HG02571 (cell line): ENCODE measurements around the gene ABCA13.

ENCODE experiments used
- ATAC-seq: cut with Tn5 transposase; IDR thresholded peaks from one replicate; pipeline ENCODE4 v1.9.1; 2021; ENCODE audit warnings: mild to moderate bottlenecking, moderate library complexity; ENCODE audit not compliant: unreplicated experiment

The ABCA13 gene

DNA sequence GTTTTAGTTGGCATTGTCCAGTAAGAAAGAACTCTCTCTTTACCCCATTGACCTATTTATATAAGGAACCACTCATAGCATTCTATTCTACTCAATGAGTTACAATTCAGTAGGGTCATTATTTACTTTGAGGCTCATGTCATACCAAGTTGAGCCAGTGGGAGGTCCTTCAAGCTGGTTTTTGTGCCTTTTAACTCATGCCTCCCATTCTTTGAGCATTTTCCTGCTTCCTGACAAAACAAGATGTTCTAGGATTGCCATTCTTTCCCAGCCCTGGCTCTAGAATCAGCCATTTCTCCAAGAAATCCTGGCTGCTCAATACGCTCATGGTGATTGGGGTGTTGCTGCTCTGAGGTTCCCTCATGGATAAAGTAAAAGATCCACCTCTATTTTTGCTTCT is 250.1 kb downstream of the ABCA13 start:
- ATAC-seq: no peak

DNA sequence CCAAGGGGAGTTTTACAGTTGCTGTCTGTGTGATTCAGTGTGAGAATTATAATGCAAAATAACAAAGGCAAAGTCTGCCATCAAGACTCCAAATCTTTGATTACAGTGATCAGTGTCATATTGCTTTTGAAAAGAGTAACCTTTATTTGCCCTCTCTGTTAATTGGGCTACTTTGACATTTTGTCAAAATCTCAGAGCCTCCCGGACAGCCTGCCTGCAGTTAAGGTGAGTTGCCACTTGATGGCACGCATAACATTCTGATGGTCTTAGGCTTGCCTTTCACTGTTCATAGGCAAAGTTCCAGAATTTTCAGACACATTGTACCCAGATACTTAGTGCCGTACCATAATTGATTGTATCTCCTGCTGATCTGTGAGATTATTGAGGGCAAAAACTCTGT is 253.5 kb downstream of the ABCA13 start:
- no peak for ATAC-seq

DNA sequence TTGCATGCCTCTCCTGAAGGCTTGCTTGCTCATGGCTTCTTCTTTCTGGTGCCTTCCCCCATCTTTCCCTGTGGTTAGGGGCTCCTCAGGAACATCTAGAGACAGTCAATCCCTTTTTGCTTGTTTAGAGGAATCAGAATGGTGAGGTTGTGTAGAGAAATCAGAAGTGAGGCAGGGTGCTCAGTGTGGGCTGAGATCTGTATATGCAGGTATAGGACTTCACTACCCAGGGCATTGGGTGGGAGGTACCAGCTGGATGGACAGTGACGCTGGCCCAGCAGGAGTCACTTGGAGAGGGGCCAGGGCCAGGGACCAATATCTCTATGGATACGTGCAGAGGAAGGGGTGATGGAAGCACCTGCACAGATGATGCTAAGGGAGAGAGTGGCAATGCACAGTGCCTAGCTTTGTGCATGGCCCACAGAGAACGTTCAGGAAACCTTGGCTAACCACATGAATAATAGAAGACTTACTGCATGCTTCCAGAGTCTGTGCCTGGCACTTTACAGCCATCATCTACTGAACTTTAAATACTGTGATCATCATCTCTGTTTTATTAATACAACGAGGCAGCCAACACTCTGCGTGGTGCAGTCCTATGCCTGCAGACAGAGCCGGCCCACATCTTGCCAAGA is 255.2 kb downstream of the ABCA13 start:
- ATAC-seq: no peak

DNA sequence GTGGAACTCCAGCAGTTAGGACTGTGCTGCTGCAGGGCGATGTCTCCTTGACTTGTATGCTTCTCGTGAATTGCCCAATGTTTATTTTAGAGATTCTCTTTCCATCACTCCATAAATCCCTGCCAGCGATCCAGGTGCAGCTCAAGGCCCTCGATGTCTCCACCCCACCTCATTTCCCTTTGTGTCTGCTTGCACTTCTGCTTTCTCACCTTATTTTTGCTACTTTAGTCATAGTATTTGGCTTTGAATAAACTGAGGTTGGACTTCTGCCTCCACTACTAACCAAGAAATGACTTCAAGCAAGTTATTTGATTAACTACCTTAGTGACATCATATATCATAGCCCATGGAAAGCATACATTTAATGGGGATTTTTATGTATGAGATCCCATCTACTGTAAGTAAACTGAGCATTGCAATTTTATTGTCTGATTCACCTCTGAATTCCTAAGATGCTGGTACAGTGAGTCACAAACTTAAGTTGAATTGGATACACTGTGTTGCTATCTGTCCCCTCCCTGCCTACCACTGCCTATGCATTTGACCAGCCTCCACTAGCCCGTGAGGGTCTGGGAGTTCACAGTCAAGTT is 255.8 kb downstream of the ABCA13 start:
- no peak for ATAC-seq

DNA sequence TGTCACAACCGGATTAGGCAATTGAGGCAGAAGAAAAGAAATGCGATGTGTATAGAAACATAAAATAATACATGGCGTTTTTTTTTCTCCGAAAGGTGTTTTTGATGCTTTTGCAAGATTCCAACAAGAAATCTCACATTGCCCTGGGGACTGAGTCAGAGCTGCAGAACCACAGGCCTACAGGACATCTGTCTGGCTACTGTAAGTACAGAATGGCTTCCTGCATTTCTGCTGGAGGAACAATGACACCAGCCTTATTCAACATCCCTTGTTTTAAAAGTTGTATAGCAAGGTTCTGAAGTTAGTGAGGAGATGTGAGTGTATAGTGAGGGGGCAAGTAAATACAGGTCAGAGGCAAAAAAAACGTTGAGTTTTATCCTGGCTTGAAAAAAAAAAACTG is 256.4 kb downstream of the ABCA13 start:
- no peak for ATAC-seq

DNA sequence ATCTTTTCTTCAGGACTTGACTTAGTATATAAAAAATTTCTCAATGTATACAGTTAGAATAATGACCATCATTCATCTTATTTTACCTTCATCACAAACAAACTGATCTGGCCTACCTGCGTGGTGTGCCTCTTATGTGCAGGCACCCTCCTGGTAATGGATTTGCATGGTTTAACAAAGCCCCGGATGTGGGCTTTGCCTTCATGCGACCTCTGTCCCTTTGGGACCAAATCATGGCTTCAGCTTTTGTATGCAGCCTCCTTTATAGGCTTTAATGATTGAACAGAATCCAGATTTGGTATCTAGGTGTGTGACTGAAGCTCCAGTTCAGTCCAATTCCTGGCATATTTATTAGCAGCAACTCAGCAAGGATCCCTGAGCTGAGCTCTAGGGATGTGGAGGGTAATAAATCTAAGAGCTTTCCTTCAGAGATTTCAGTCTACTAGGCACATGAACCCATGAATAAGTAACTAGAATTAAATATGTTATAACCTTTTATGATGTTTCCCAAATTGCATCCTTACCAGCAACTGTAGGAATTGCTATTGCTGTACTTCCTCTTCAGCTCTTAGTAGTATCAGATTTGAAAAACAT is 256.9 kb downstream of the ABCA13 start:
- ATAC-seq: no peak

DNA sequence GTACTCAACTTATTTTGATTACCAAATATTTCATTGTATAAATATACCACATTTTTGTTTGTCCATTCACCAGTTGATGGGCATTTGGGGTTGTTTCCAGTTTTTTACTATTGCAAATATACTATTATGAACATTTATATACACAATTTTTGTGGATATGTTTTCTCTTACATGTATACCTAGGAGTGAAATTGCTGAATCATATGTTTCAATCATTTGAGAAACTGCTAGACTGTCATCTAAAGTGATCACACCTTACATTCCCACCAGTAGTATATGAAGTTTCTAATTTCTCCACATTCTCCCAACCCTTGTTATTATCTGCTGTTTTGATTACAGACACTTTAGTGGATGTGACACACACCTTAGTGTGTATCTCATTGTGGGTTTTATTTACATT is 257.9 kb downstream of the ABCA13 start:
- no peak for ATAC-seq

DNA sequence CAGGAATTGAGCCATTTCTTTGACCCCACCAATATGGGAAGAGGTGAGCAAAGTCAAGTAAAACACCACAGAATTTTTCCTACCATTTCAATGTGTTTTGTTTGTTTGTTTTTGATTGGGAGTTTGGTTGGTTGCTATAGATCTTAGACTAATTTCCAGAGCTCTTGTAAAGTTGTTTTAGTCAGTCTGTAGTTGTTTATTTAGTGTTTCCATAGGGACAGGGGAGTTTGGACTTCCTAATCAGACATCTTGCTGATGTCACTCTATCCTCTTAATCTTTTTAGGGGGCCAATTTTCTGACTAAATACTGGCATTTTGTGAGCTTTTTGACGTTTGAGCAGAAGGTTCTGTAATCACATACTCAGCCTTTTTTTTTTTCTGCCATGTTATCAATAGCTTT is 266.9 kb downstream of the ABCA13 start:
- ATAC-seq: no peak

DNA sequence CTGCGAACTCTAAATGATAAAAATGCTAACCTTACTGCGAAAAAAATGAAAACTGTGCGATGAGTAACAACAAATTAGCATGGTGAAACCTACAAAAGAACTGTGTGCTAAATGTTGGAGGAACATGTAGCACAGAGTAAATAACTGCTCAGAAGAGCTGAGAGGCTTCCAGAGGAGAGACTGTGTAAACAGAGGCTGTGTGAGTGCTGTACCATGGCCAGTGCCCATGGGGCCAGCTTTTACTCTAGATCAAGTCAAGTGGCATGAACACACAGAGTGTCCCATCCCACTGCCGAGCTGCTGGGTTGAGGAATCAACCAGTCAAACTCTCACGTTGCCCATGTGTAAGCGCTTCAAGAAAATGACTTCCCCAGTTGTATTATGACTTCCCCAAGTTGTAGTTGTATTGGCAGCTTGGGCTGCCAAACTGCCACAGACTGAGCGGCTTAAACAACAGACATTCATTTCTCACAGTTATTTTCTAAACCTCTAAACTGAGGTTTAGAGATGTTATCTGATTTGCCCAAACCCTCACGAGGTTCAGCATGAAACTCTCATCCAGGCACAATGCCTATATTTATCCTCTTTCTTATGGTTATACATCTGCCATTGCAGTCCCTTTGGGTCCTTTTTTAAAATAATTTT is 270.7 kb downstream of the ABCA13 start:
- ATAC-seq: no peak

DNA sequence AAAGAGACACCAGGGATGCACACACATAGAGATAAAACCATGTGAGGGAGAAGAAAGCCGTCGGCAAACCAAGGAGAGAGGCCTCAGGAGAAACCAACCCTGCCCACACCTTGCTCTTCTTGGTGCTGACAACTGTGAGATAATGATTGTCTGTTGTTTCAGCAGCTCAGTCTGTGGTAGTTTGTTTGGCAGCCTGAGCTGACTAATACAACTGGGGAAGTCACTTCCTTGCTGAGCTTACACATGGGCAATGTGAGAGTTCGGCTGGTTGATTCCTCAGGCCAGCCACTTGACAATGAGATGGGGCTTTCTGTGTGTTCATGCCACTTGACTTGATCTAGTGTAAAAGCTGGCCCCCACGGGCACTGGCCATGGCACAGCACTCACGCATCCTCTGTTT is 271.8 kb downstream of the ABCA13 start:
- no peak for ATAC-seq

DNA sequence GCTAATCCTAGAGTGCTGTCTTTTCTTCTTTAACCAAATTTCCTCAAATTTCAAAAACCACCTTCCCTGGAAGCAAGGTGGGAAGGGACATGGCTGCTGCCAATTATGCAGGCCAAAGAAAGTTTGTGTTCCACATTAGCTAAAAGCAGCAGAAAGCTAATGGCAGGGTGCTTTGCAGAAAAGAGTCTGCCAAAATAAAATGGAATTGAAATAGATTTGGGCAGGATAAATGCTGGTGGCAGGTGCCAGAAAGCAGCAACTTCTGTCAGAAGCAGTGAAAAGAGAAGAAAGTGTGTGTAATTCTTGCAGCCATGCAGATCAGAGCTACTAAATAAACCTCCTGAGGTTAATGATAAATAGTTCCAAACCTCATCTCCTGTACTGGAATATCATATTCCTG is 275.5 kb downstream of the ABCA13 start:
- ATAC-seq: no peak

DNA sequence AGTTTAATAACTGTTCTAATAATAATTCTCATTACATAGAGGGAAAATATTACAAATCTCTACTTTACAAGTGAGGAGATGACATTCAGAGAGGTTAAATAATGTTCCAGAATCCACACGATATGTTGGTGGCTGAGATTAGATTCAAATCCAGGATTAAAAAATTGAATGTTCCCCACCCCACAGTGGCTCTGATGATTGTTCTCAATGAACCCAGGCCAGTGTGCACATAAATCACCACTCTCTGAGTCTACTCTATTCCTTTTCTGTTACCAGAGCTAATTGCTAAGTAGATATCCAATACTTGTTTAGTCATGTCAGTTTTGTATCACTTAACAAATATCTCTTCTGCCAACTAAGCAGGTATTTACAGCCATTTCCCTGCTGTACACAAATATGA is 281.0 kb downstream of the ABCA13 start:
- no peak for ATAC-seq

DNA sequence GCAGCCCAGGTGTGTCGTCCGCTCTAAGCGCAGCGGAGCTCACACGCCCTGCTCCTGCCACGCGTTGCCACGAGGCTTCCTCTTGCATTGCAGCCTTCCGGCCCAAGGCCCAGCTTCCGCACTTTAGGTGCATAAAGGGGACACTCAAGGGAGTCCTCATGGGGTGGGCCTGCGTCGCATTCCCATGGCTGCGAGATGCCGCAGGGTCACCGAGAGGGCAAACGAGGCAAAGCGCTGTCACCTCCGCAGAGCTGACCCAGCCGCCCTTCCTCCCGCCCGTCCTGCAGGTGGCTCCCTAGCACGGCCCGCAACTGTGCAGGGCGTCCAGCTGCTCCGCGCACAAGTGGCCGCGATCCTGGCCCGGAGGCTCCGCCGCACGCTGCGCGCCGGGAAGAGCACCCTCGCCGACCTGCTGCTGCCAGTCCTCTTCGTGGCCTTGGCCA is 283.5 kb downstream of the ABCA13 start:
- no peak for ATAC-seq

DNA sequence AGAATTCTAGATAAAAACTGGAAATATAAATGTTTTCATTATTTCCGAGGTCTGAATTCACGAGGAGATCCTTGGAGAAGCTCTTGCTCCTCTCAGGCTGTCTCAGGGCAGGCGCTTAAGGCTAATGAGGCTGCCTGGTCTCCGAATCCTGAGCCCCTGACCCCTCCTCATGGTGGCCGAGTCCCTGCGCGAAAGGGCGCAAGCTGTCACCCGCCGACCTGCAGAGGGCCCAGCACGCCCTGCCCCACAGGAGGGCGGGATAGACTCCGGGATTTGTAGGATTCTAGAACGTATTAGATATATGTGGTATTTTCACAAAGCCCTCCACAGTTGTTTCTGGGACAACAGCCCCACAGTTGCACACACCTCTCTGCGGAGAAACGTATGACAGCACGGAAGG is 284.1 kb downstream of the ABCA13 start:
- ATAC-seq: no peak

DNA sequence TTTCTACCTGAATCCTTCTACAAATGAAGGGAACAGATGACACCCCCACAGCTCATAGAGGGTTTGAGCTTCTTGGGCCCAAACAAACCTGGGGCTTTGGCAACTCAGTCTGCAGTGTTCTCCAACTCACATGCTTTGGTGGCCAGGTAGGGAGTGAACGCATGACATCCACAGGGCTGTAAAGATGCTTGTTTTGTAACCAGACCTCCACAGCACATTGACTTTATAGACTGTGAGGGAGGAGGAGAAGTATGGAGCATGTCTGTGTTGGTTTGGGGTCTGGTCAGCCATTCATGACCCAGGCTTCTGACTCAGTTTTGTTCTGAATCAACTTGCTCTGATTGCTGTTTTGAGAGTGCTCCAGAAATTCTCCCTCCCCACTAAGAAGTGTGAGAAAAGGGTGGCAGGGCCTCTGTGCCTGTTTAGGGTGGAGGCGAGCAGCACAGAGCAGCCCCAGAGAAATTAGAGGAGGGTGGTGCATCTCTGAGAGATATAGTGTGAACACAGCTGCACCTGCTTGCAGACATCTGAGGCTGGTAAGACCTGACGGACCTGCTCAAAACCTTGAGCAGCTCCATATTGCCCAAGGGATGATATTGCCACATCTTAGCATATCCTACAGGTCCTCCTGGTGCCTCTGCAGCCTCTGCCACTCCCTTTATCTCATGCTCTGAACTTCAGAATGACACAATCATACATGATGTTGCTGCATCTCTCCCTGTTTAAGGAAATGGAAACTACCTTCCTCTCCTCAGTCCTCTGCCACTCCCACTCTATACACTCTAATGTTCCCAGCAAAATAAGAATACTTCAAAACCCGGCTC is 287.7 kb downstream of the ABCA13 start:
- no peak for ATAC-seq

DNA sequence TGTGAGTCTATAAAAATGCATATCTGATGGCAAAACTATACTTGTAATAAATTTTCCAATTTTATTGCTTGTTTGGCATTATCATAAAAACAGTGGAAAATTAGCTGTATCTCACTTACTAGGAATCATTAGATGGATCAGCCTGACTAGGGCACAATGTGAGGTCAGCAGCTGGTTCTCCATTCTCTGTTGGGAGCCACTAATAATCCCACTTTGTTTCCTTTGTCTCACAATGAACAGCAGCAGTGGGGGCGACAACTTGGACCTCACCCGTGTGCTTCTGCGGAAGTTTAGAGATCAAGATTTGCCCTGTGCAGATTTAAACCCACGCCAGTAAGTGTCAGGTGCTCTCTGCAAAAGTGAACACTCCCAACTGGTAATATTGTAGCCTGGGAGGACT is 295.5 kb downstream of the ABCA13 start:
- ATAC-seq: no peak

DNA sequence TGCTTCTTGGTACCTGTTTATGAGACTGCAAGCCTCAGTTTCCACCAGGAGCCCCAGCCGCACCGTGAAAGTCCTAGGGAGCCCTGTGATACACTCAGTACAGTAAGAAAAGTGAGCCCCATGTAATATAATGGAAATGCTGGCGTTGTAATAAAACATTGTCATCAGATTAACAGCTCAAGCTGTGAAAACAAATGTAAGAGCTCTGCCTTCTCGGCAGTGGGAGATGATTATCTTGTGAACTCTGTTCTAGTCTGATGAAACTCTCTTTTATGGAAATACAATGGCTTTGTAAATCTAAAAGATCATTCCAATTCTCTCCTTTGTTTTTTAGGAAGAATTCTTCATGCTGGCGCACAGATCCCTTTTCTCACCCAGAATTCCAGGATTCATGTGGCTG is 299.9 kb downstream of the ABCA13 start:
- no peak for ATAC-seq

DNA sequence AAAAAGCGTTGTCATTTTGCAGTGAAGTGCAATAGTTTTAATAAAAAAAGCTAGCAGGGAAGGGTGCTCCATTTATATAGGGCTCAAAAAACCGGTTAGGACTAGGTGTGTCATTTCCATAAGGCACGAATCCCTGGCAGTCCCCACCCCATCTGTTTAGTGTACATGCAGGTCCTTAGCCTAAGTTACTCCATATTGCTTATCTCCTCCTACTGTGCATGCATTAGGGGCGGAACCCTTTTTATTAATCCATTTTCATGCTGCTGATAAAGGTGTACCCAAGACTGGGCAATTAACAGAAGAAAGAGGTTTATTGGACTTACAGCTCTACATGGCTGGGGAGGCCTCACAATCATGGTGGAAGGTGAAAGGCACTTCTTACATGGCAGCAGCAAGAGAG is 301.4 kb downstream of the ABCA13 start:
- no peak for ATAC-seq

DNA sequence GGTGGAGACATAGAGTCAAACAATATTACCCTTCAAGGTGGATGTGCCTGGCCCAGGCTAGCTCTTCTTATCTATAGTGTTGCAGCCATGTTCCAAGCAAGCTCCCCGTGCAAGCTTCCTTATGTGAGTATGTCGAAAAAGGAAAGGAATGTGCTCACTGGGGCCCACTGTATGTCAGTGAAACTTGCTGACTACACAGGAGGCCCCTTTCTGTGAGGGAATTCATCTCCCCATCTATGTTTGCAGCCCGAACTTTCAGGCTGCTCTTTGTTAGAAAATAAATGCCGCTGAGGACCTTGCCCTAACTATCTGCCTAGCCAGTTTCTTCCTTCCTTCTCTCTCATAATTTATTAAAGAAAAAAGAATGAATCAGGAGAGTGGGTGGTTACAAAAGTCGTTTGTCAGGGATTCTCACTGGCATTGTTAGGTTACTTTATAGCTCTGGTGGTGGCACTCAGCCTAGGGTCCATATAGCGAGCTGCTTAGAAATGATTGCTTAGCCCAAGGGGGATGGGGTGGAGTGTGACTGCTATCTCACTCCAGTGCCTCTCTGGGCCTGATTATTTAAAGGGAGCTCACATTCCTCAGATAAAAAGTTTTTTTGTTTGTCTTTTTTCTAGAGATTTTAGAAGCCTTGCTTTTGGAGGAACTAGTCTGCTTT is 302.1 kb downstream of the ABCA13 start:
- ATAC-seq: no peak

DNA sequence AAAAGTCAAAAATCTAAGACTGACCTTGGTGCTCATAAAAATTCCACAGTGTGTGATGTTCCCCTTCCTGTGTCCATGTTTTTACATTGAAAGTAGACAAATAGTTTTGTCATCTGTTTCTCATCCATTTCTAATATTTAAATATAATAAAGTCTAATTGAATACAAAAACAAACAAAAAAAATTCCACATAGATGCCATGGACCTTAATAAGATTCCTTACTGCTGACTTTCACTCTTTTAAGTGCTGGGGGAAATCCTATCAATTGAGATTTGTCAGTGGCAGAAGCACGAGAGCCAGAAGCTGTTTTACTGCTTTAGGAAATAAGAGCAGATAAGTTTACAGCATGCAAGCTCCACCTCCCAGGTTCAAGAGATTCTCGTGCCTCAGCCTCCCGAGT is 310.0 kb downstream of the ABCA13 start:
- ATAC-seq: no peak

DNA sequence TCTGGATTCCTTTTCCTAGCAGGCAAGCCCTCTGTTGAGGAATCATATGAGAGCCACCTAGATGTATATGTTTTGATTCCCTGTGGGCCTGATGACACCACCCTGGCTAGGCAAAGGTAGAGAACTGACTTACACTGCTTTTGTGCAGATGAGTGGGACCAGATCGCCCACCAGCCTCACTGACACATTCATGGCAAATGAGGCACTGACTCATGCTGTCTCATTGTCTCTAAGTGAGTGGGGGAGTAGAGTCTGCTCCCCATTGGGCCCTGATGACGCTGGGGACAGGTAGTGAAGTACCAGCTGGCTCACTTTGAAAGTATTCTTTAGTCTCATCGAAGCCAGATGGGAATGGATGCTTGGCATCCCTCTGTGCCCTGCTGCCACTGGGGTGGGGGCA is 326.3 kb downstream of the ABCA13 start:
- ATAC-seq: no peak
